Lower leg skin (tissue), 3 donors: ENCODE data around the gene PSMD13.

Experiments
- POLR2A ChIP-seq, 2 donors: fragments of 450-650 bp; IDR thresholded peaks; one replicate each; pipeline ENCODE4 v1.6.1; 2016 to 2017; ENCODE audit warnings: antibody characterized with exemption in 2 of 2, mild to moderate bottlenecking in 1 of 2, moderate library complexity in 1 of 2
- TF ChIP-seq, protein P1 (sequence below), 3 donors: fragments of 450-650 bp; IDR thresholded peaks; one replicate each; pipeline ENCODE4 v1.5.1; 2016; ENCODE audit warnings: antibody characterized with exemption in 3 of 3, mild to moderate bottlenecking in 3 of 3, moderate library complexity in 2 of 3

DNA sequence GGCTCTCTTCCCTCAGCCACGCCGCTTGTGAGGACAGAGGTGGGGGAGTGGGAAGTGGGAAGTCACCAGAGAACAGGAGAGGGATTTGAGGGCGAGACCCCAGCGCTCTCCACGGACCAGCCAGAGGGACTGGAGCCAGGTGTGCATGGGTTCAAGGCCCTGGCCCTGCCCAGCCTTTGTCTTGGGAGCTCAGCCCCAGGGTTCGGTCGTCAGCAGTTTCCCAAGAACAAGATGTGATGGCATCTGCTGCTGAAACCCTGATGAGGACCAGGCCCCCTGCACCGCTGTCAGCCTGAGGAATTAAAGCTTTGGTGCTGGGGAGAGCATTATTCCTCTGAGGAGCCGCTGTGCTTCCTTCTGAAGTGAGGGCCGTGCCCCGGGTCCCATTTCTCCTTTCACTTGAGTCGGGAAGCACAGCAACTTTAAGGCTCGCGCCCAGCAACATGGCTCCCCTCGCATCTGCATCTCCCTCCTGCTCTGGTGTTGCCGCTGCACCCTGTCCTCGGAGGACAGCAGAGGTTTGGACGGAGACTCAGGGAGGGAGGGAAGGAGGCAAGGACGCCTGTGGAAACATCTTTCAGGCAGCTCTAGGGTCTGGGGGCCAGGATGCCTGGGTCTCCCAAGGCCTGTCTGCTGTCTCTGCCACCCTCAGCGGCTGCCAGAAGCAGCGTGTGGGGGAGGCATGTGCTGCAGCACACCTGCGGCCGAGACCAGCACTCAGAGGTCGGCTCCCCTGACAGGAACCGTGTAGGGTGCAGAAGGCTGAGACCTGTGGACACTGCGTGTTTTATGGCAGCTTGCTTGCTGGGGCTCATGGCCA lies 58.8 kb downstream of the PSMD13 start:
- no peak for TF ChIP-seq POLR2A (IDR thresholded peaks at IDR 0.05)
- TF ChIP-seq, protein P1, sequence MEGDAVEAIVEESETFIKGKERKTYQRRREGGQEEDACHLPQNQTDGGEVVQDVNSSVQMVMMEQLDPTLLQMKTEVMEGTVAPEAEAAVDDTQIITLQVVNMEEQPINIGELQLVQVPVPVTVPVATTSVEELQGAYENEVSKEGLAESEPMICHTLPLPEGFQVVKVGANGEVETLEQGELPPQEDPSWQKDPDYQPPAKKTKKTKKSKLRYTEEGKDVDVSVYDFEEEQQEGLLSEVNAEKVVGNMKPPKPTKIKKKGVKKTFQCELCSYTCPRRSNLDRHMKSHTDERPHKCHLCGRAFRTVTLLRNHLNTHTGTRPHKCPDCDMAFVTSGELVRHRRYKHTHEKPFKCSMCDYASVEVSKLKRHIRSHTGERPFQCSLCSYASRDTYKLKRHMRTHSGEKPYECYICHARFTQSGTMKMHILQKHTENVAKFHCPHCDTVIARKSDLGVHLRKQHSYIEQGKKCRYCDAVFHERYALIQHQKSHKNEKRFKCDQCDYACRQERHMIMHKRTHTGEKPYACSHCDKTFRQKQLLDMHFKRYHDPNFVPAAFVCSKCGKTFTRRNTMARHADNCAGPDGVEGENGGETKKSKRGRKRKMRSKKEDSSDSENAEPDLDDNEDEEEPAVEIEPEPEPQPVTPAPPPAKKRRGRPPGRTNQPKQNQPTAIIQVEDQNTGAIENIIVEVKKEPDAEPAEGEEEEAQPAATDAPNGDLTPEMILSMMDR (IDR thresholded peaks at IDR 0.05): no peak
